ENCODE data around the gene DUSP10. TPM values are rescaled to one million over a fixed set of nuclear protein-coding genes. Genes with fewer than 3 reads are reported as not detected.

Gene DUSP10
- total RNA-seq, 3 donors from 2014 or later: 15.5 to 33.2 (median 28.2) TPM

DNA sequence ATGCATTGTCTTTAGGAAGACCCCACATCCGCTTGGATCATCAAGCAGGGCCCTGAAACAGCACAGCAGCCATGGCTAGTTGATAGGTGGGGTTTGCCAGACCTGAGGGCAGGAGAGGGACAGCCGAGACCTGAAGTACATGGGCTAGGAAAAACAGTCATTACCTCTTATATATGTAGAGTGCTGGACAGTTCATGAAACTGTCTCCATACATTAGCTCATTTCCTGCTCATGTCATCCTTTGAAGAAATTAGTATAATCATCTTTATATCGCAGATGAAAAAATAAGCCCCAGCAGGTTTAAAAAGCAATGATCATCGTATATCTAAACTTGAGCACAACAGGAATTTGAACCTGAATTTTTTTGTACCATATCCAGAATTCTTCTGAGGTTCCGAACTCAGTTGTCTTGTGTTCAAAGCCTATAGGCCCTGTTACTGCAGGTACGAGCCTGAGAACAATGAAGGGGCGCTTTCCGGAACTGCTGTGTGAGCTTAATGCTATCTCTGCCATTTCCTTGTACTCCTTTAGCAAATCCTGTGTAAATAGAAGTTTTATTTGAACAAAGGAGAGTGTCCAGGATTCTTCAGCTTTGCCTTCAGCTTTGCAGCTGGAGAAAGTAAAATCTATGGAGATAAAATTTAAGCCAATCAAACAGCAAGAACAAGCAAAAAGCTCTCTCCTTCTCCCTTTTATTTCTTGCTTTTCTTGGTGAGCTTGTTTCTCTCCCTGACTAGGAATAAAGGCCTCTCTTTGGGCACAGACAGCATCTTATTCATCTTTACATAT, 32.4 kb upstream of the DUSP10 start:
- Histone ChIP-seq H3K27ac (no peak overlapping the region), H3K9me3 (no peaks in the 10 kb centered on the region), H3K4me1 (no peaks in the 10 kb centered on the region), H3K36me3 (no peaks in the 10 kb centered on the region), H3K27me3 (no peaks in the 10 kb centered on the region), H3K4me3 (no peak overlapping the region)
- intact Hi-C loops (cut with DNase I; ENCODE audit: low total_unique reads): no loop called here
- TF ChIP-seq POLR2A (IDR thresholded peaks at IDR 0.05): no peak
- no peak for TF ChIP-seq CTCF (IDR thresholded peaks at IDR 0.05)
- TF ChIP-seq POLR2AphosphoS5 (IDR thresholded peaks at IDR 0.05): no peak
- DNase-seq (ENCODE audit: low spot score in 2 of 2): no peak

- intact Hi-C loops (cut with DNase I; ENCODE audit: low total_unique reads): no loop called here
- H3K27me3 ChIP-seq: no peaks in the 10 kb centered on the region
- TF ChIP-seq POLR2AphosphoS5 (IDR thresholded peaks at IDR 0.05): no peak
- no peak for TF ChIP-seq POLR2A (IDR thresholded peaks at IDR 0.05)
- no peak for TF ChIP-seq CTCF (IDR thresholded peaks at IDR 0.05)
- H3K36me3 ChIP-seq: no peaks in the 10 kb centered on the region
- H3K27ac ChIP-seq: no peak overlapping the region
- no peaks in the 10 kb centered on the region for H3K4me1 ChIP-seq
- no peaks in the 10 kb centered on the region for H3K9me3 ChIP-seq
- no peak overlapping the region for H3K4me3 ChIP-seq
- no peak for DNase-seq (ENCODE audit: low spot score in 2 of 2)
These were observed 31.5 kb upstream of the DUSP10 start for GRCh38 chr1:221773383-221773782.

- Histone ChIP-seq H3K27me3 (no peaks in the 10 kb centered on the region), H3K36me3 (no peaks in the 10 kb centered on the region), H3K9me3 (no peaks in the 10 kb centered on the region), H3K27ac (no peak overlapping the region), H3K4me3 (no peak overlapping the region), H3K4me1 (no peaks in the 10 kb centered on the region)
- intact Hi-C loops (cut with DNase I; ENCODE audit: low total_unique reads): no loop called here
- DNase-seq (ENCODE audit: low spot score in 2 of 2): no peak
- TF ChIP-seq CTCF (IDR thresholded peaks at IDR 0.05): no peak
- TF ChIP-seq POLR2AphosphoS5 (IDR thresholded peaks at IDR 0.05): no peak
- no peak for TF ChIP-seq POLR2A (IDR thresholded peaks at IDR 0.05)
These were observed 30.2 kb upstream of the DUSP10 start for GRCh38 chr1:221772117-221772516.

DNA sequence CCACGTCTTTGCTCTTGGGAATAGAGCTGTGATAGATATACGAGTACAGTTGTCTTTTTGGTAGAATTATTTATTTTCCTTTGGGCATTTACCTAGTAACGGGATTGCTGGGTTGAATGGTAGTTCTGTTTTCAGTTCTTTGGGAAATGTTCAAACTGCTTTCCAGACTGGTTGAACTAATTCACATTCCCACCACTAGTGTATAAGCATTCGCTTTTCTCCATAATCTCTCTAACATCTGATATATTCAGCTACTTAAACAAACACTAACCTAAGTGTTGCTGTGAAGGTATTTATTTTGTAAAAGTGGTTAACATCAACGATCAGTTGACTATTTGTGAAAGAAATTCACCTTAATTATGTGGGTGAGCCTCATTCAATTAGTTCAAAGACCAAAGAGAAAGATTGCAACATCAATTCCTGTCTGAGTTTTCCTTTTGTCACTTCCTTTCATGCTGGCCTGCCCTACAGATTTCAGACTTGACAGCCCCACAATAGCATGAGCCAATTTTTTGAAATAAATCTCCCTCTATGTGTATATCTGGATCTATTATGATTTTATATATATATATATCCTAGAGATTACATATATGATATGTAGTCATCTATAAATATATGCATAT, 26.7 kb upstream of the DUSP10 start:
- TF ChIP-seq POLR2AphosphoS5 (IDR thresholded peaks at IDR 0.05) (no peak), POLR2A (IDR thresholded peaks at IDR 0.05) (no peak), CTCF (IDR thresholded peaks at IDR 0.05) (no peak)
- Histone ChIP-seq H3K4me3 (no peak overlapping the region), H3K27ac (no peak overlapping the region), H3K27me3 (no peaks in the 10 kb centered on the region), H3K4me1 (no peaks in the 10 kb centered on the region), H3K36me3 (no peaks in the 10 kb centered on the region), H3K9me3 (no peaks in the 10 kb centered on the region)
- no peak for DNase-seq (ENCODE audit: low spot score in 2 of 2)
- intact Hi-C loops (cut with DNase I; ENCODE audit: low total_unique reads): no loop called here

DNA sequence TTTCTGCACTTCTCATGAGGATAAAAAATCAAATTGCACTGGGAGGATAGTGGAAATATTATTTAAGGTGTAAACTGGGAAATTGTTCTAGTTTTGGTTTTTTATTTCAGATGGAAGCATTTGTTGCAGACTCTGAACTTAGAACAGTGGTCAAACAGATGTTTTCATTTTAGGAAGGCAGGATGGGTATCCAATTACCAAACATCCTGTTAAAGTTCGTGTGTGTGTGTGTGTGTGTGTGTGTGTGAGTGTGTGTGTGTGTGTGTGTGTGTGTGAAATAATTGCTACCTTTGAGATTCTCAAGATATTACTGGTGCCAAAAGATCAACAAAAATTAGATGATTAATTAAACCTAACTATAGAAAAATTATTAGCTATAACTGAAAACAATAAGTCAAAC, 24.3 kb upstream of the DUSP10 start:
- no peaks in the 10 kb centered on the region for H3K9me3 ChIP-seq
- no peak for DNase-seq (ENCODE audit: low spot score in 2 of 2)
- H3K36me3 ChIP-seq: no peaks in the 10 kb centered on the region
- H3K27me3 ChIP-seq: no peaks in the 10 kb centered on the region
- no peak for TF ChIP-seq CTCF (IDR thresholded peaks at IDR 0.05)
- no peak for TF ChIP-seq POLR2AphosphoS5 (IDR thresholded peaks at IDR 0.05)
- TF ChIP-seq POLR2A (IDR thresholded peaks at IDR 0.05): no peak
- no peak overlapping the region for H3K4me3 ChIP-seq
- no peaks in the 10 kb centered on the region for H3K4me1 ChIP-seq
- intact Hi-C loops (cut with DNase I; ENCODE audit: low total_unique reads): no loop called here
- no peak overlapping the region for H3K27ac ChIP-seq
